Retinal pigment epithelial cell (primary cell): ENCODE measurements around the gene LRRC4C.

Experiments used
- DNase-seq: peaks from one replicate; pipeline ENCODE4 v3.0.0-alpha.2; 2010; ENCODE audit warnings: low read depth
- H3K4me3 ChIP-seq: 2 replicates; pipeline ENCODE4 v1.5.1; 2011; ENCODE audit warnings: mild to moderate bottlenecking, low read length, control low read depth, moderate library complexity
- TF ChIP-seq, protein P1 (sequence below): conservative IDR thresholded peaks from 2 replicates; pipeline ENCODE4 v1.5.1; 2011; ENCODE audit warnings: low read depth, low read length, control low read depth, inconsistent platforms

Gene LRRC4C

DNA sequence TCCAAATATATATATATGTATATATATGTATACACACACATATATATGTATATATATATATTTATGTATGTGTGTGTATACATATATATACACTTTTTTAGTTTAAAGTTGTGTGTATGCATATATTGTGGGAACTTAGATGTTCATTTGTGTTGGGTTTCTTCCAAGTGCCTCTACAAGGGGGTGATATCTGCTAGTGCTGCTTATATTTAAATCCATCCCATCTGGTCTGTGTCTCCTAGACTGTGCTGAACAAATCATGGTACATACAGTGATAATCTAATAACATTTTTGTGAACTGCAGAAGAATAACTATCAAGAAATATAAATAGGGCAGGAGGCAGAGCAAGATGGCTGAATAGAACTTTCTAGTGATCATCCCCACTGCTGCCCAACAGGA lies 696.4 kb downstream of the LRRC4C start:
- TF ChIP-seq, protein P1, sequence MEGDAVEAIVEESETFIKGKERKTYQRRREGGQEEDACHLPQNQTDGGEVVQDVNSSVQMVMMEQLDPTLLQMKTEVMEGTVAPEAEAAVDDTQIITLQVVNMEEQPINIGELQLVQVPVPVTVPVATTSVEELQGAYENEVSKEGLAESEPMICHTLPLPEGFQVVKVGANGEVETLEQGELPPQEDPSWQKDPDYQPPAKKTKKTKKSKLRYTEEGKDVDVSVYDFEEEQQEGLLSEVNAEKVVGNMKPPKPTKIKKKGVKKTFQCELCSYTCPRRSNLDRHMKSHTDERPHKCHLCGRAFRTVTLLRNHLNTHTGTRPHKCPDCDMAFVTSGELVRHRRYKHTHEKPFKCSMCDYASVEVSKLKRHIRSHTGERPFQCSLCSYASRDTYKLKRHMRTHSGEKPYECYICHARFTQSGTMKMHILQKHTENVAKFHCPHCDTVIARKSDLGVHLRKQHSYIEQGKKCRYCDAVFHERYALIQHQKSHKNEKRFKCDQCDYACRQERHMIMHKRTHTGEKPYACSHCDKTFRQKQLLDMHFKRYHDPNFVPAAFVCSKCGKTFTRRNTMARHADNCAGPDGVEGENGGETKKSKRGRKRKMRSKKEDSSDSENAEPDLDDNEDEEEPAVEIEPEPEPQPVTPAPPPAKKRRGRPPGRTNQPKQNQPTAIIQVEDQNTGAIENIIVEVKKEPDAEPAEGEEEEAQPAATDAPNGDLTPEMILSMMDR = no peak
- no peak for DNase-seq

DNA sequence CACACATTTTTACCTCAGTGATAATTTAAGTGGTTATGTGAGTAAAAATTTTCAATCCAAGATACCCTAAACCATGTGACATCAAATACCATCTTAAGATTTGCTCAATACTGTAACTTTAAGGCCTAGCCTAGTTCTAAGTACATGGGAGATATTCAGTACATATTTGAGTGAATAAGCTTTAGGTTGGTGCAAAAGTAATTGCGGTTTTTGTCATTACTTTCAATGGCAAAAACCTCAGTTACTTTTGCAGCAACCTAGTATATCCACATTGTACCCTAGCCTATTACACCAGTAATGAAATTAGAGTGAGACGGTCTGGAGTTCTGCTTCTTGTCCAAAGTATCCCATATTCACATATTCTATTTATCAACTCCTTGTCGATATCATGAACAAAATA lies 700.1 kb downstream of the LRRC4C start:
- H3K4me3 ChIP-seq = no peak overlapping the region
- TF ChIP-seq, protein P1 = no peak
- DNase-seq = no peak

More for the DNA sequence above, 696.4 kb downstream of the LRRC4C start:
- H3K4me3 ChIP-seq = no peak overlapping the region

DNA sequence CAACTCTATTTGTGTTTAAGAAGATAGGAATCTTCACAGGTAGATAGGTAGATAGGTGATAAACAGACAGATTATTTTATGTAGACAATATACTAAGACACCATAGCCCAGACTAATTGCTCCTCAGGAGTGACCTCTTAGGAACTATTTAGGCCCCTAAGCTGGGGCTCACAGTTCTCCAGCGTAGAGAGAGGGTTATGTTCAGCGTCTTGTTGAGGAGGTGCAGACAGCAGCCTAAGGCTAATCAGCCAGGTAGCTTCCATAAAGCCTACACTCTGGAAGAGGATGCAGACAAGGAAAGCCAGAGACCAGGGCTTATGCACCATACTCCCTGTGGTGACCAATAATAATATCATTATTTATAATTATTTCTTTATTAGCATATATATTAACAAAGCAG lies 705.2 kb downstream of the LRRC4C start:
- TF ChIP-seq, protein P1 = no peak
- no peak overlapping the region for H3K4me3 ChIP-seq
- DNase-seq = no peak

DNA sequence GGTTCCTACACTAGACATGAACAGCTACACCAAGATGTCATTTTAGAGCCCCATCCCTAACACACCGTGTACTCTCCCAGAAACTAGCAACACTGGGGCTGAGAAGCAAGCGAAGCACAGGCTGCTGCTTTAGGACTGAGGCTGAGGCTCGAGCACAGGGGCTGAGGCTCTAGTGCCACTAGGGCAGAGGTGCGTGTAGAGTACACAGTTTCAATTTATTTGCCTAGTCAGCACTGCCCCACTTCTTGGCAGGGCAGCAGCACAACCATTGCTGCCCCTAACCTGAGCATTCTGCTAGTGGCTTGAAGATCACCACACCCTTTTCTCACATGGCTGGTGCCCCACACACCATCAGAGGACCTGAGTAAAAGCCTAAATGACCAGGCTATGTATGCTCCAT lies 713.2 kb downstream of the LRRC4C start:
- H3K4me3 ChIP-seq = no peak overlapping the region
- no peak for DNase-seq
- TF ChIP-seq, protein P1 = no peak

- DNase-seq = no peak
- TF ChIP-seq, protein P1 = no peak
- no peak overlapping the region for H3K4me3 ChIP-seq
Observed at GRCh38 chr11:40732132-40732531, 727.3 kb downstream of the LRRC4C start.

- TF ChIP-seq, protein P1 = peak; percentile 64
- DNase-seq = no peak
- H3K4me3 ChIP-seq = no peak overlapping the region
Observed at GRCh38 chr11:40722179-40722795, 737.2 kb downstream of the LRRC4C start.

DNA sequence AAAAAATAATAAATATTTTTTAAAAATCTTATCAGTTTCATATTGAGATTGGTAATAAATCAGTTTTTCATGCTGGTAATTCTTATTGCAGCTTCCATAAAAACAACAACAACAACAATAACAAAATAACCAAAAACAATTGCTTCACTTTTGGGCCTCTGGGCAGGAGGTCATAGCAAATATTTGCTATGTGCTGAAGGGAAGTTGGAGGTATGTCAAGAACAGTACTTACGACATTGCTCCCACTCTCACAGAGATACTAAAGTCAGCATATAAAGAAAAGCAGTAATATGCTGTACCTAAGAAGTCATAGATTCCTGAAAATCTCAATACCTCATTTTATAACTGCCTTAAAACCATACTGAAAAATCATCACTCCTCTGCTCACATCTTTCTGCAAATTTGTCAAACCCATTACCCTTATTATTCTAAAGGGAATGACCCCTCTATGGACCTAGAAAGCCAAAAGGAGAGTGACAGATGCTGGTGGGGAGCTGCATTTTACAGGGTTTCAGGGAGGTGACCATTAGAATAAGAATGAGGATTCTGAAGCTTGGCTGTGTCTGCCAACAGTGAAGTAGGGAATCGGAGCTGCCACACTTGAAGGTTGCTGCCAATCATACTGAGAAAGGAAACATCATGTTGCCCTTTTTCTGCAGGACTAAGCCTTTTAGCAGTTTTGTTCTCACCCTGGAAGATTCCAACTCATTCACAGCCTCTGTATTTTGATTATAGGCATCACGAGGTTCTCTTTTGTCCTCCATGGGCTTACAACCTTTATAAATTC lies 742.9 kb downstream of the LRRC4C start:
- no peak for DNase-seq
- TF ChIP-seq, protein P1 = no peak
- no peak overlapping the region for H3K4me3 ChIP-seq
